ENCODE results near the gene PHLPP1.
A peak's percentile ranks its signal among the peaks of the same experiment; 100 is the strongest.
"Not testable (repeated sequence)": the region's sequence is repeated elsewhere in the genome, so short reads cannot be mapped to it uniquely, and the experiment has no call there.

Gene PHLPP1

GRCh38 chr18:62715436-62715758 lies at the start of gene PHLPP1:
PHLPP1 (plus strand) TSS chr18:62715541; CDS start chr18:62715684, 143 bp downstream.
- DNase-seq (ENCODE audit: low spot score), result no peak

GRCh38 chr18:62669225-62669624 lies 46.1 kb upstream of the PHLPP1 start:
- no peak for DNase-seq (ENCODE audit: low spot score)

- DNase-seq (ENCODE audit: low spot score), result no peak
Measured at GRCh38 chr18:62670573-62670972, 44.8 kb upstream of the PHLPP1 start.

GRCh38 chr18:62672600-62672999 lies 42.7 kb upstream of the PHLPP1 start:
- DNase-seq (ENCODE audit: low spot score), result no peak

GRCh38 chr18:62678847-62679485 lies 36.4 kb upstream of the PHLPP1 start:
- no peak for DNase-seq (ENCODE audit: low spot score)

GRCh38 chr18:62682371-62682770 lies 33.0 kb upstream of the PHLPP1 start:
- no peak for DNase-seq (ENCODE audit: low spot score)

GRCh38 chr18:62683935-62684334 lies 31.4 kb upstream of the PHLPP1 start:
- DNase-seq (ENCODE audit: low spot score), result no peak

- no peak for DNase-seq (ENCODE audit: low spot score)
Measured at GRCh38 chr18:62688743-62689317, 26.5 kb upstream of the PHLPP1 start.

- no peak for DNase-seq (ENCODE audit: low spot score)
Measured at GRCh38 chr18:62690236-62690815, 25.0 kb upstream of the PHLPP1 start.

- no peak for DNase-seq (ENCODE audit: low spot score)
Measured at GRCh38 chr18:62693659-62694058, 21.7 kb upstream of the PHLPP1 start.

- DNase-seq (ENCODE audit: low spot score), result no peak
Measured at GRCh38 chr18:62697636-62698035, 17.7 kb upstream of the PHLPP1 start.

GRCh38 chr18:62702259-62702658 lies 13.1 kb upstream of the PHLPP1 start:
- DNase-seq (ENCODE audit: low spot score), result no peak

- not testable (repeated sequence) for DNase-seq (ENCODE audit: low spot score)
Measured at GRCh38 chr18:62706879-62707278, 8.5 kb upstream of the PHLPP1 start.

- DNase-seq (ENCODE audit: low spot score), result not testable (repeated sequence)
Measured at GRCh38 chr18:62709908-62710307, 5.4 kb upstream of the PHLPP1 start.

GRCh38 chr18:62710417-62710816 lies 4.9 kb upstream of the PHLPP1 start:
- peak; percentile 18 for DNase-seq (ENCODE audit: low spot score)

GRCh38 chr18:62711781-62712180 lies 3.6 kb upstream of the PHLPP1 start:
- DNase-seq (ENCODE audit: low spot score), result no peak

GRCh38 chr18:62713651-62714247 lies 1.6 kb upstream of the PHLPP1 start:
- no peak for DNase-seq (ENCODE audit: low spot score)

GRCh38 chr18:62714671-62715435 lies 488 bp upstream of the PHLPP1 start:
- peak; percentile 98 for DNase-seq (ENCODE audit: low spot score)

GRCh38 chr18:62715759-62716615 lies 646 bp downstream of the PHLPP1 start:
- peak; percentile 78 for DNase-seq (ENCODE audit: low spot score)

- DNase-seq (ENCODE audit: low spot score), result peak; percentile 19
Measured at GRCh38 chr18:62716619-62717168, 1.4 kb downstream of the PHLPP1 start.
